Measurements from ENCODE around the gene OR52E5.

DNA sequence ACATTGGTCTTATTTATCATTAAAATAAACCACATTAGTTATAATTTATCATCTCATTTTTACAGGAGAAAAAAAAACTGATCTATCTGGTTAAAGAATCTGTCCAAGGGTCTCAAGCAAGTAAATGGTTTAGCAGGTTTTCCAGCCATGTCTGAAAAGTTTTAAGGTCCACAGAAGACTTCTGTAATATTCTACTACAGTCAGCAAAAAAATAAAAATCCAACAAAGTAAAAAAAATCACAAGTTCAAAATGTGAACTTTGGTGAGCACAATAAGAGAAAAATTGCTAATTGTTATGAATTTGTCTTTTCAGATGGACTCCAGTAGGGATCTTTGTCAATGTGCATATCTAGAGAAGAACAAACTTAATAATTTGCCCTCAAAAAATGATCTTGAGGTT lies 11.3 kb upstream of the OR52E5 start:
- TF ChIP-seq, protein P1, sequence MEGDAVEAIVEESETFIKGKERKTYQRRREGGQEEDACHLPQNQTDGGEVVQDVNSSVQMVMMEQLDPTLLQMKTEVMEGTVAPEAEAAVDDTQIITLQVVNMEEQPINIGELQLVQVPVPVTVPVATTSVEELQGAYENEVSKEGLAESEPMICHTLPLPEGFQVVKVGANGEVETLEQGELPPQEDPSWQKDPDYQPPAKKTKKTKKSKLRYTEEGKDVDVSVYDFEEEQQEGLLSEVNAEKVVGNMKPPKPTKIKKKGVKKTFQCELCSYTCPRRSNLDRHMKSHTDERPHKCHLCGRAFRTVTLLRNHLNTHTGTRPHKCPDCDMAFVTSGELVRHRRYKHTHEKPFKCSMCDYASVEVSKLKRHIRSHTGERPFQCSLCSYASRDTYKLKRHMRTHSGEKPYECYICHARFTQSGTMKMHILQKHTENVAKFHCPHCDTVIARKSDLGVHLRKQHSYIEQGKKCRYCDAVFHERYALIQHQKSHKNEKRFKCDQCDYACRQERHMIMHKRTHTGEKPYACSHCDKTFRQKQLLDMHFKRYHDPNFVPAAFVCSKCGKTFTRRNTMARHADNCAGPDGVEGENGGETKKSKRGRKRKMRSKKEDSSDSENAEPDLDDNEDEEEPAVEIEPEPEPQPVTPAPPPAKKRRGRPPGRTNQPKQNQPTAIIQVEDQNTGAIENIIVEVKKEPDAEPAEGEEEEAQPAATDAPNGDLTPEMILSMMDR (conservative IDR thresholded peaks at IDR 0.05; ENCODE audit: low read length) = no peak
- no peak for TF ChIP-seq EZH2phosphoT487 (IDR thresholded peaks at IDR 0.05; ENCODE audit: borderline replicate concordance)

Measured in Loucy (cell line).